Measurements from ENCODE around the gene JAK1.

JAK1 gene

DNA sequence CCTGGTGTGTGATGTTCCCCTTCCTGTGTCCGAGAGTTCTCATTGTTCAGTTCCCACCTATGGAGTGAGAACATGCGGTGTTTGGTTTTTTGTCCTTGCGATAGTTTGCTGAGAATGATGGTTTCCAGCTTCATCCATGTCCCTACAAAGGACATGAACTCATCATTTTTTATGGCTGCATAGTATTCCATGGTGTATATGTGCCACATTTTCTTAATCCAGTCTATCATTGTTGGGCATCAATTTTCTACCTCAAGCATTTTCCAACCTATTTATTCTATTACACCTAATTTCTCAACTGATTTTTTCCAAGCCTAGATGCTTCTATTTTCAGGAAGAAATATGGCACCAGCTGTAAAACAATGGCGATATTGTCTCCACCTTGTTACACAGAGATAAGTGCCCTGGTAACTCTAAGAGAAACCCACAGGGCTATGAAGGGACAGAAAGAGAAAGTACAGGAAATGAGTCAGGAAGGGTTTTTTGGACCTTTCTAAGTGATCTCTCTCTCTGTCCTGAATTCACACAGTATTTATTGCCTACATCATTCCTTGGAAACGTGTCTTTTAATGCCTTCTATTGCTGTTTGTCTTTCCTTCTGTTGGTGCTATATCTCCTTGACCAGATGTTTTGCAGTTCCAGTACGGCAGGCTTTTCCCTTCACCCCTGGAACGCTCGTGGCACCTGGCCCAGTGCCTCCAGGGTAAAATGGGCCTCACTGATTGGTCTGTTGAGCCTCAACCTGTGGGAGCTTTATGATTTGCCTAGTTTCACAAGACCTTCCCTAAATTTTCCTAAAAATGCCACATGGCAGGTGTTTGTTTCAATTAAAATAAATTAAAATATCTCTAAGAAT lies 14.6 kb upstream of the JAK1 start:
- H3K36me3 ChIP-seq (ENCODE audit: control insufficient read depth in 2 of 2, insufficient read depth in 1 of 2, low read length in 2 of 2) = no peaks in the 10 kb centered on the region
- H3K4me1 ChIP-seq (ENCODE audit: control insufficient read depth, insufficient read depth, low read length) = no peaks in the 10 kb centered on the region
- H3K27ac ChIP-seq (ENCODE audit: extremely low read depth, low read depth, low read length) = no peak overlapping the region
- H3K4me3 ChIP-seq (ENCODE audit: low read depth, low read length) = no peak overlapping the region
- no peak for TF ChIP-seq ZNF221 (tag by site-specific recombination; IDR thresholded peaks at IDR 0.05; ENCODE audit: borderline replicate concordance)
- TF ChIP-seq, protein P1, sequence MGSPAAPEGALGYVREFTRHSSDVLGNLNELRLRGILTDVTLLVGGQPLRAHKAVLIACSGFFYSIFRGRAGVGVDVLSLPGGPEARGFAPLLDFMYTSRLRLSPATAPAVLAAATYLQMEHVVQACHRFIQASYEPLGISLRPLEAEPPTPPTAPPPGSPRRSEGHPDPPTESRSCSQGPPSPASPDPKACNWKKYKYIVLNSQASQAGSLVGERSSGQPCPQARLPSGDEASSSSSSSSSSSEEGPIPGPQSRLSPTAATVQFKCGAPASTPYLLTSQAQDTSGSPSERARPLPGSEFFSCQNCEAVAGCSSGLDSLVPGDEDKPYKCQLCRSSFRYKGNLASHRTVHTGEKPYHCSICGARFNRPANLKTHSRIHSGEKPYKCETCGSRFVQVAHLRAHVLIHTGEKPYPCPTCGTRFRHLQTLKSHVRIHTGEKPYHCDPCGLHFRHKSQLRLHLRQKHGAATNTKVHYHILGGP (tag by site-specific recombination; IDR thresholded peaks at IDR 0.05) = no peak
- TF ChIP-seq, protein P2, sequence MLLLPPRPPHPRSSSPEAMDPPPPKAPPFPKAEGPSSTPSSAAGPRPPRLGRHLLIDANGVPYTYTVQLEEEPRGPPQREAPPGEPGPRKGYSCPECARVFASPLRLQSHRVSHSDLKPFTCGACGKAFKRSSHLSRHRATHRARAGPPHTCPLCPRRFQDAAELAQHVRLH (tag by site-specific recombination; IDR thresholded peaks at IDR 0.05) = peak; percentile 63; the same call in 1 of the 2 replicates
- no peak for TF ChIP-seq ZBTB21 (tag by site-specific recombination; IDR thresholded peaks at IDR 0.05)
- TF ChIP-seq ZNF223 (tag by site-specific recombination; IDR thresholded peaks at IDR 0.05) = no peak
- no peak for TF ChIP-seq ZBTB1 (tag by site-specific recombination; IDR thresholded peaks at IDR 0.05)
- TF ChIP-seq ZNF138 (tag by site-specific recombination; IDR thresholded peaks at IDR 0.05; ENCODE audit: borderline replicate concordance) = no peak
- no peak for TF ChIP-seq ZIC2 (tag by site-specific recombination; IDR thresholded peaks at IDR 0.05)
- TF ChIP-seq ZBTB48 (tag by site-specific recombination; IDR thresholded peaks at IDR 0.05) = no peak
- TF ChIP-seq GLIS1 (tag by site-specific recombination; IDR thresholded peaks at IDR 0.05) = no peak
- peak; percentile 94 for TF ChIP-seq ZNF146 (tag by site-specific recombination; IDR thresholded peaks at IDR 0.05)
- CTCF ChIA-PET = interaction anchor here (0.5 to 1.0 kb wide), 4 partner anchors 13 to 200 kb away, joined by 3 to 4 read pairs (median 3); no protein-coding TSS in a partner anchor
- POLR2A ChIA-PET = interaction anchor here (1.3 kb wide), 1 partner anchor 15 kb away, joined by 3 read pairs; the partner anchor contains the start of gene JAK1
- no peaks in the 10 kb centered on the region for H3K9me3 ChIP-seq (ENCODE audit: control insufficient read depth, insufficient read depth, low read depth, low read length)

DNA sequence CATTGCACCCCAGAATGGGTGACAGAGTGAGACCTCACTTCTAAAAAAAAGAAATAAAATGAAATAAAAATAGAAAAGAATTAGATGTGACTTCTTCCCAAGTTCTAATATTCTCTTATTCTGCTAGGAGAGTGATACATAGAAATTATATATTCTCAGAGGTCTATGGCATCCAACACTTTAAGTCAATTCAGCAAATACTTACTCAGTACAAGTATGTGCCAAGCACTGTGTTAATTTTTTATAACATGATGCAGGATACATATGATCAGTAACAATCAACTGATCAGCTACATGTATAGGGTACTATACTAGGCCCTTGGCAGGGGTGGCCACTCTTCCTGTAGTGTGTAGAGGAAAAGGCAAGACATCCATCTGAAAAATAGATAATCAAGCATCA lies 13.0 kb upstream of the JAK1 start:
- H3K4me1 ChIP-seq (ENCODE audit: control insufficient read depth, insufficient read depth, low read length) = no peaks in the 10 kb centered on the region
- H3K9me3 ChIP-seq (ENCODE audit: control insufficient read depth, insufficient read depth, low read depth, low read length) = no peaks in the 10 kb centered on the region
- CTCF ChIA-PET = no interaction called here
- no peak overlapping the region for H3K27ac ChIP-seq (ENCODE audit: extremely low read depth, low read depth, low read length)
- POLR2A ChIA-PET = no interaction called here
- H3K4me3 ChIP-seq (ENCODE audit: low read depth, low read length) = no peak overlapping the region
- H3K36me3 ChIP-seq (ENCODE audit: control insufficient read depth in 2 of 2, insufficient read depth in 1 of 2, low read length in 2 of 2) = no peaks in the 10 kb centered on the region
- no peak for TF ChIP-seq GLIS2 (tag by site-specific recombination; IDR thresholded peaks at IDR 0.05)
- no peak for TF ChIP-seq ZNF138 (tag by site-specific recombination; IDR thresholded peaks at IDR 0.05; ENCODE audit: borderline replicate concordance)
- TF ChIP-seq ZNF391 (tag by site-specific recombination; IDR thresholded peaks at IDR 0.05; ENCODE audit: borderline replicate concordance, low read depth) = no peak
- no peak for TF ChIP-seq ZNF571 (tag by site-specific recombination; IDR thresholded peaks at IDR 0.05)
- TF ChIP-seq ZNF585B (tag by site-specific recombination; IDR thresholded peaks at IDR 0.05) = no peak
- TF ChIP-seq ZSCAN18 (tag by site-specific recombination; IDR thresholded peaks at IDR 0.05) = no peak
- TF ChIP-seq PRDM6 (tag by site-specific recombination; IDR thresholded peaks at IDR 0.05) = no peak
- no peak for TF ChIP-seq ZNF707 (tag by site-specific recombination; IDR thresholded peaks at IDR 0.05)
- no peak for TF ChIP-seq ZNF174 (tag by site-specific recombination; IDR thresholded peaks at IDR 0.05)
- TF ChIP-seq ZNF549 (tag by site-specific recombination; IDR thresholded peaks at IDR 0.05) = no peak
- TF ChIP-seq ZNF394 (tag by site-specific recombination; IDR thresholded peaks at IDR 0.05; ENCODE audit: borderline replicate concordance) = no peak
- no peak for TF ChIP-seq ZNF175 (tag by site-specific recombination; IDR thresholded peaks at IDR 0.05)
- no peak for TF ChIP-seq KLF16 (tag by site-specific recombination; IDR thresholded peaks at IDR 0.05)
- TF ChIP-seq ZNF202 (tag by site-specific recombination; IDR thresholded peaks at IDR 0.05; ENCODE audit: borderline replicate concordance) = no peak
- TF ChIP-seq SCRT2 (tag by site-specific recombination; IDR thresholded peaks at IDR 0.05) = no peak
- no peak for TF ChIP-seq ZNF654 (tag by site-specific recombination; IDR thresholded peaks at IDR 0.05; ENCODE audit: low read depth)
- no peak for TF ChIP-seq ZBTB49 (tag by site-specific recombination; IDR thresholded peaks at IDR 0.05; ENCODE audit: low read depth)
- no peak for TF ChIP-seq ZNF2 (tag by site-specific recombination; IDR thresholded peaks at IDR 0.05)

All from HEK293 (cell line).